HG03521 (cell line): ENCODE measurements around the gene SESN1.
"Not testable (repeated sequence)": the region's sequence is repeated elsewhere in the genome, so short reads cannot be mapped to it uniquely, and the experiment has no call there.

Experiments
- ATAC-seq: cut with Tn5 transposase; IDR thresholded peaks from one replicate; pipeline ENCODE4 v1.9.1; 2021; ENCODE audit warnings: mild to moderate bottlenecking, moderate library complexity; ENCODE audit not compliant: unreplicated experiment

SESN1 gene

GRCh38 chr6:109002882-109003281 lies 91.8 kb downstream of the SESN1 start:
- ATAC-seq, result no peak

- no peak for ATAC-seq
These were observed 92.5 kb downstream of the SESN1 start for GRCh38 chr6:109002051-109002697.

GRCh38 chr6:109001291-109001894 lies 93.3 kb downstream of the SESN1 start:
- ATAC-seq, result no peak

- no peak for ATAC-seq
These were observed 94.4 kb downstream of the SESN1 start for GRCh38 chr6:109000289-109000688.

GRCh38 chr6:108999428-108999827 lies 95.2 kb downstream of the SESN1 start:
- ATAC-seq, result no peak

GRCh38 chr6:108998485-108998884 lies 96.2 kb downstream of the SESN1 start:
- no peak for ATAC-seq

GRCh38 chr6:108996208-108996607 lies 98.4 kb downstream of the SESN1 start:
- no peak for ATAC-seq

- no peak for ATAC-seq
These were observed 99.3 kb downstream of the SESN1 start for GRCh38 chr6:108995296-108995695.

GRCh38 chr6:108993876-108994275 lies 100.8 kb downstream of the SESN1 start:
- ATAC-seq, result no peak

GRCh38 chr6:108989700-108990099 lies 104.9 kb downstream of the SESN1 start:
- no peak for ATAC-seq

GRCh38 chr6:108988765-108989164 lies 105.9 kb downstream of the SESN1 start:
- no peak for ATAC-seq

GRCh38 chr6:108988296-108988695 lies 106.3 kb downstream of the SESN1 start:
- ATAC-seq, result no peak

GRCh38 chr6:108987156-108987555 lies 107.5 kb downstream of the SESN1 start:
- no peak for ATAC-seq

- ATAC-seq, result no peak
These were observed 109.3 kb downstream of the SESN1 start for GRCh38 chr6:108985301-108985700.

- no peak for ATAC-seq
These were observed 111.5 kb downstream of the SESN1 start for GRCh38 chr6:108983151-108983550.

- no peak for ATAC-seq
These were observed 112.2 kb downstream of the SESN1 start for GRCh38 chr6:108982154-108983113.

- not testable (repeated sequence) for ATAC-seq
These were observed 116.0 kb downstream of the SESN1 start for GRCh38 chr6:108978638-108979037.

- no peak for ATAC-seq
These were observed 120.4 kb downstream of the SESN1 start for GRCh38 chr6:108974201-108974600.

- no peak for ATAC-seq
These were observed 124.9 kb downstream of the SESN1 start for GRCh38 chr6:108969776-108970175.

GRCh38 chr6:108968325-108969316 lies 126.0 kb downstream of the SESN1 start:
- ATAC-seq, result no peak
